Keratinocyte (primary cell): Measurements from ENCODE around the gene ARID1B. TPM values are rescaled to one million over a fixed set of nuclear protein-coding genes. Genes with fewer than 3 reads are reported as not detected.

Source experiments
- DNase-seq: peaks from one replicate; pipeline ENCODE4 v3.0.0-alpha.2; 2011; ENCODE audit warnings: low read depth, missing footprints, low spot score
- FAIRE-seq: peaks from 2 replicates; lab custom pipeline; 2011; peaks lifted over from hg19 to GRCh38; lab: Jason Lieb, UNC
- H2AFZ ChIP-seq: 2 replicates; pipeline ENCODE4 v1.6.0; 2012; ENCODE audit warnings: low read length, control low read depth, inconsistent platforms; ENCODE audit not compliant: control insufficient read depth
- H3K27ac ChIP-seq: 2 replicates; pipeline ENCODE4 v1.5.1; 2011; ENCODE audit warnings: low read length; ENCODE audit not compliant: control insufficient read depth, insufficient read depth
- H3K27me3 ChIP-seq: 3 replicates; pipeline ENCODE4 v1.6.0; 2011; ENCODE audit warnings: low read length; ENCODE audit not compliant: control insufficient read depth, insufficient read depth; ENCODE audit errors: extremely low read depth
- H3K36me3 ChIP-seq, 2 experiments: 2 replicates in 1 of 2; 3 replicates in 1 of 2; pipeline ENCODE4 v1.5.1; 2011; ENCODE audit warnings: low read length in 2 of 2, mild to moderate bottlenecking in 1 of 2; ENCODE audit not compliant: control insufficient read depth in 2 of 2, insufficient read depth in 2 of 2; ENCODE audit errors: extremely low read depth in 1 of 2
- H3K4me1 ChIP-seq: 3 replicates; pipeline ENCODE4 v1.5.1; 2011; ENCODE audit warnings: low read length; ENCODE audit not compliant: control insufficient read depth, insufficient read depth; ENCODE audit errors: extremely low read depth
- H3K4me2 ChIP-seq: 3 replicates; pipeline ENCODE4 v1.6.0; 2011; ENCODE audit warnings: low read depth, low read length; ENCODE audit not compliant: control insufficient read depth, insufficient read depth; ENCODE audit errors: extremely low read depth
- H3K4me3 ChIP-seq, 3 experiments: fragments of 200-600 bp in 1 of 3; sonication (generic) in 1 of 3; 2 replicates in 2 of 3; 3 replicates in 1 of 3; pipeline ENCODE4 v1.5.1; 2011 to 2016; ENCODE audit warnings: low read length in 3 of 3, mild to moderate bottlenecking in 3 of 3, control low read depth in 2 of 3, inconsistent platforms in 1 of 3, low read depth in 1 of 3, mixed read lengths in 1 of 3, mixed run types in 1 of 3, moderate library complexity in 1 of 3; ENCODE audit not compliant: control insufficient read depth in 2 of 3, insufficient read depth in 2 of 3; ENCODE audit errors: extremely low read depth in 1 of 3
- H3K79me2 ChIP-seq: 2 replicates; pipeline ENCODE4 v1.6.0; 2012; ENCODE audit warnings: low read length; ENCODE audit not compliant: control insufficient read depth, insufficient read depth
- H3K9ac ChIP-seq: 3 replicates; pipeline ENCODE4 v1.6.0; 2011; ENCODE audit warnings: low read length; ENCODE audit not compliant: control insufficient read depth, insufficient read depth; ENCODE audit errors: extremely low read depth
- H3K9me1 ChIP-seq: 3 replicates; pipeline ENCODE4 v1.6.0; 2011; ENCODE audit warnings: low read length; ENCODE audit not compliant: control insufficient read depth, insufficient read depth; ENCODE audit errors: extremely low read depth
- H3K9me3 ChIP-seq: 2 replicates; pipeline ENCODE4 v1.5.1; 2012; ENCODE audit warnings: low read depth, low read length; ENCODE audit not compliant: control insufficient read depth
- H4K20me1 ChIP-seq: 3 replicates; pipeline ENCODE4 v1.6.0; 2011; ENCODE audit warnings: low read length; ENCODE audit not compliant: control insufficient read depth, insufficient read depth; ENCODE audit errors: extremely low read depth
- CTCF ChIP-seq, 3 experiments: IDR thresholded peaks in 1 of 3; conservative IDR thresholded peaks in 1 of 3; optimal IDR thresholded peaks in 1 of 3; 2 replicates in 2 of 3; 3 replicates in 1 of 3; pipeline versions ENCODE3 to v1.5.1; 2011; ENCODE audit warnings: low read length in 3 of 3, mild to moderate bottlenecking in 3 of 3, moderate library complexity in 2 of 3, control low read depth in 1 of 3, inconsistent platforms in 1 of 3; ENCODE audit not compliant: insufficient read depth in 2 of 3; ENCODE audit errors: extremely low read depth in 1 of 3
- EZH2 ChIP-seq: IDR thresholded peaks from one replicate; pipeline ENCODE4 v1.6.1; 2012; ENCODE audit warnings: inconsistent platforms, mild to moderate bottlenecking, low read length, moderate library complexity
- dilution Hi-C: fragments of 300-500 bp; cut with MboI; formaldehyde crosslinking; loops from one replicate; pipeline ENCODE4 v1.7.0; 2020; ENCODE audit warnings: low sequenced_read_pairs; ENCODE audit not compliant: extremely low pct_ligation_motif_present
- polyA plus RNA-seq, 5 experiments: library from polyadenylated mRNA; depleted of rRNA in 3 of 5; stranded (reverse) in 3 of 5; stranded (forward) in 1 of 5; unstranded in 1 of 5; fragments of >200 nt; gene quantifications; 1 replicate in 1 of 5; 2 replicates in 3 of 5; 3 replicates in 1 of 5; pipeline versions ENCODE4 v1.2.1 to v1.2.3, GENCODE V29; 2011 to 2012; ENCODE audit warnings: missing spikeins in 2 of 5, low read depth in 1 of 5, low replicate concordance in 1 of 5

The ARID1B gene
- polyA plus RNA-seq, 1 donor (not counting 4 experiments of a cell fraction or from before 2014, with no cell fraction given), result 14.9 TPM

GRCh38 chr6:157036245-157036711 is 259.1 kb downstream of the ARID1B start:
- no peak for DNase-seq
- peak; percentile 94 for FAIRE-seq
- H3K4me2 ChIP-seq, result peak overlapping the region; percentile 87

GRCh38 chr6:157037165-157037564 is 260.0 kb downstream of the ARID1B start:
- H3K27me3 ChIP-seq, result no peaks in the 10 kb centered on the region
- H3K4me3 ChIP-seq, result peak overlapping the region; percentile 11 to 70 (median 59)
- TF ChIP-seq EZH2 (no peak), CTCF (optimal IDR thresholded peaks at IDR 0.05 in 1 of 3, IDR thresholded peaks at IDR 0.05 in 1 of 3, conservative IDR thresholded peaks at IDR 0.05 in 1 of 3; ENCODE audit: extremely low read depth in 1 of 3, insufficient read depth in 2 of 3, low read length in 3 of 3) (no peak)
- H3K36me3 ChIP-seq, result peaks cover 0 to 2% of the 10 kb centered on the region in 2 experiments
- no peaks in the 10 kb centered on the region for H3K9me3 ChIP-seq
- H3K27ac ChIP-seq, result peak overlapping the region; percentile 85
- no peaks in the 10 kb centered on the region for H4K20me1 ChIP-seq
- H3K9ac ChIP-seq, result peak overlapping the region; percentile 68
- no peak for DNase-seq
- H3K79me2 ChIP-seq, result peaks cover 23% of the 10 kb centered on the region
- peak overlapping the region; percentile 87 for H3K4me2 ChIP-seq
- H3K9me1 ChIP-seq, result no peaks in the 10 kb centered on the region
- H2AFZ ChIP-seq, result peak overlapping the region; percentile 62
- dilution Hi-C loops, result no loop called here
- peak; percentile 89 for FAIRE-seq
- peaks cover 40% of the 10 kb centered on the region for H3K4me1 ChIP-seq

More at GRCh38 chr6:157036245-157036711, 259.1 kb downstream of the ARID1B start:
- peaks cover 27% of the 10 kb centered on the region for H3K79me2 ChIP-seq
- no peaks in the 10 kb centered on the region for H3K36me3 ChIP-seq
- TF ChIP-seq EZH2 (no peak), CTCF (optimal IDR thresholded peaks at IDR 0.05 in 1 of 3, IDR thresholded peaks at IDR 0.05 in 1 of 3, conservative IDR thresholded peaks at IDR 0.05 in 1 of 3; ENCODE audit: extremely low read depth in 1 of 3, insufficient read depth in 2 of 3, low read length in 3 of 3) (peak in 1 of 3 experiments; percentile 3)
- H3K27me3 ChIP-seq, result no peaks in the 10 kb centered on the region
- dilution Hi-C loops, result no loop called here
- no peaks in the 10 kb centered on the region for H3K9me3 ChIP-seq
- H3K9me1 ChIP-seq, result no peaks in the 10 kb centered on the region
- peak overlapping the region; percentile 16 for H2AFZ ChIP-seq
- H3K4me3 ChIP-seq, result peak overlapping the region; percentile 11 to 70 (median 59)
- peak overlapping the region; percentile 68 for H3K9ac ChIP-seq
- no peaks in the 10 kb centered on the region for H4K20me1 ChIP-seq
- H3K27ac ChIP-seq, result peak overlapping the region; percentile 85
- H3K4me1 ChIP-seq, result peaks cover 40% of the 10 kb centered on the region
